ENCODE data around the gene MED13L.

DNA sequence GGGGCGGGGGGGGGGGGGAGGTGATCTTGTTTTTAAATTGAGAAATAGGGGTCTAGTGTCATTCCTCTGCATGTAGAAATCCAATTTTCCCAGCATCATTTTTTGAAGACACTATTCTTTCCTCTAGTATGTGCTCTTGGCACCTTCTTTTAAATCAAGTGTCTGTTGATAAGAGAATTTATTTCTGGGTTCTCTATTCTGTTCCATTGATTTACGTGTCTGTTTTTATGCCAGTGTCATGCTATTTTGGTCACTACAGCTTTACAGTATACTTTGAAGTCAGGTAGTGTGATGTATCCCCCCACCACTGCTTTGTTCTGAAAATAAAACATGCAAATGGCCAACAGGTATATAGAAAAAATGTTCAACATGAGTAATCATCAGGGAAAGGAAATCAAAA, 252.7 kb downstream of the MED13L start:
- TF ChIP-seq, protein P1, sequence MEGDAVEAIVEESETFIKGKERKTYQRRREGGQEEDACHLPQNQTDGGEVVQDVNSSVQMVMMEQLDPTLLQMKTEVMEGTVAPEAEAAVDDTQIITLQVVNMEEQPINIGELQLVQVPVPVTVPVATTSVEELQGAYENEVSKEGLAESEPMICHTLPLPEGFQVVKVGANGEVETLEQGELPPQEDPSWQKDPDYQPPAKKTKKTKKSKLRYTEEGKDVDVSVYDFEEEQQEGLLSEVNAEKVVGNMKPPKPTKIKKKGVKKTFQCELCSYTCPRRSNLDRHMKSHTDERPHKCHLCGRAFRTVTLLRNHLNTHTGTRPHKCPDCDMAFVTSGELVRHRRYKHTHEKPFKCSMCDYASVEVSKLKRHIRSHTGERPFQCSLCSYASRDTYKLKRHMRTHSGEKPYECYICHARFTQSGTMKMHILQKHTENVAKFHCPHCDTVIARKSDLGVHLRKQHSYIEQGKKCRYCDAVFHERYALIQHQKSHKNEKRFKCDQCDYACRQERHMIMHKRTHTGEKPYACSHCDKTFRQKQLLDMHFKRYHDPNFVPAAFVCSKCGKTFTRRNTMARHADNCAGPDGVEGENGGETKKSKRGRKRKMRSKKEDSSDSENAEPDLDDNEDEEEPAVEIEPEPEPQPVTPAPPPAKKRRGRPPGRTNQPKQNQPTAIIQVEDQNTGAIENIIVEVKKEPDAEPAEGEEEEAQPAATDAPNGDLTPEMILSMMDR (conservative IDR thresholded peaks at IDR 0.05 in 1 of 2, IDR thresholded peaks at IDR 0.05 in 1 of 2; ENCODE audit: low read depth in 1 of 2, low read length in 2 of 2): no peak
- no peak for TF ChIP-seq EZH2 (IDR thresholded peaks at IDR 0.05; ENCODE audit: low read length, missing control alignments)
